NCI-H446 (cell line): ENCODE measurements around the gene NPTX1.

Experiments
- DNase-seq, 2 experiments: peaks; one replicate each; lab custom pipeline; 2025; lab: John Stamatoyannopoulos, UW

Gene NPTX1

GRCh38 chr17:80458016-80458415 is 18.4 kb downstream of the NPTX1 start:
- DNase-seq = no peak

- no peak for DNase-seq
Observed at GRCh38 chr17:80457236-80457856, 19.1 kb downstream of the NPTX1 start.

GRCh38 chr17:80456465-80457235 is 19.8 kb downstream of the NPTX1 start:
- DNase-seq = no peak

GRCh38 chr17:80455784-80456183 is 20.6 kb downstream of the NPTX1 start:
- peak in 1 of 2 experiments; percentile 22 for DNase-seq

GRCh38 chr17:80455336-80455710 is 21.1 kb downstream of the NPTX1 start:
- no peak for DNase-seq

- peak; percentile 94 to 99 for DNase-seq
Observed at GRCh38 chr17:80454557-80455335, 21.7 kb downstream of the NPTX1 start.

- DNase-seq = no peak
Observed at GRCh38 chr17:80453998-80454556, 22.3 kb downstream of the NPTX1 start.

GRCh38 chr17:80453126-80453997 is 23.0 kb downstream of the NPTX1 start:
- peak; percentile 55 to 84 for DNase-seq

GRCh38 chr17:80452173-80452915 is 24.1 kb downstream of the NPTX1 start:
- DNase-seq = peak; percentile 61 to 90

GRCh38 chr17:80451104-80451775 is 25.2 kb downstream of the NPTX1 start:
- no peak for DNase-seq

GRCh38 chr17:80449930-80450576 is 26.4 kb downstream of the NPTX1 start:
- peak in 1 of 2 experiments; percentile 52 for DNase-seq

GRCh38 chr17:80449194-80449929 is 27.0 kb downstream of the NPTX1 start:
- no peak for DNase-seq

GRCh38 chr17:80447790-80448189 is 28.6 kb downstream of the NPTX1 start:
- no peak for DNase-seq

- DNase-seq = peak; percentile 58 to 78
Observed at GRCh38 chr17:80446645-80447405, 29.6 kb downstream of the NPTX1 start.

GRCh38 chr17:80445726-80446110 is 30.7 kb downstream of the NPTX1 start:
- peak; percentile 92 to 98 for DNase-seq

- DNase-seq = peak; percentile 92 to 97
Observed at GRCh38 chr17:80445007-80445725, 31.2 kb downstream of the NPTX1 start.

- no peak for DNase-seq
Observed at GRCh38 chr17:80444644-80444979, 31.8 kb downstream of the NPTX1 start.
